RWPE1 (cell line): ENCODE measurements around the gene TMPRSS6.

Experiments used
- CTCF ChIA-PET: fragments of 350-600 bp; sonication (Branson Sonifier 250); formaldehyde crosslinking; extraction: SDS; loops from one replicate; lab custom pipeline; 2021; lab: Yijun Ruan, JAX
- POLR2A ChIA-PET: fragments of 400-600 bp; formaldehyde crosslinking; extraction: SDS; loops from one replicate; lab custom pipeline; 2020; ENCODE audit warnings: antibody characterized with exemption; ENCODE audit not compliant: low non-redundant PET; lab: Yijun Ruan, JAX
- DNase-seq: peaks from one replicate; pipeline ENCODE4 v3.0.0; 2012; ENCODE audit warnings: low spot score
- H3K27ac ChIP-seq: fragments of 450-650 bp; 2 replicates; pipeline ENCODE4 v1.5.1; 2017
- TF ChIP-seq, protein P1 (sequence below): fragments of 450-650 bp; conservative IDR thresholded peaks from 2 replicates; pipeline ENCODE4 v1.5.1; 2017; ENCODE audit warnings: low read depth, mild to moderate bottlenecking

Gene TMPRSS6

GRCh38 chr22:37127350-37127878 lies 17.9 kb upstream of the TMPRSS6 start:
- DNase-seq = no peak
- no peak overlapping the region for H3K27ac ChIP-seq
- CTCF ChIA-PET = no interaction called here
- POLR2A ChIA-PET = no interaction called here
- TF ChIP-seq, protein P1, sequence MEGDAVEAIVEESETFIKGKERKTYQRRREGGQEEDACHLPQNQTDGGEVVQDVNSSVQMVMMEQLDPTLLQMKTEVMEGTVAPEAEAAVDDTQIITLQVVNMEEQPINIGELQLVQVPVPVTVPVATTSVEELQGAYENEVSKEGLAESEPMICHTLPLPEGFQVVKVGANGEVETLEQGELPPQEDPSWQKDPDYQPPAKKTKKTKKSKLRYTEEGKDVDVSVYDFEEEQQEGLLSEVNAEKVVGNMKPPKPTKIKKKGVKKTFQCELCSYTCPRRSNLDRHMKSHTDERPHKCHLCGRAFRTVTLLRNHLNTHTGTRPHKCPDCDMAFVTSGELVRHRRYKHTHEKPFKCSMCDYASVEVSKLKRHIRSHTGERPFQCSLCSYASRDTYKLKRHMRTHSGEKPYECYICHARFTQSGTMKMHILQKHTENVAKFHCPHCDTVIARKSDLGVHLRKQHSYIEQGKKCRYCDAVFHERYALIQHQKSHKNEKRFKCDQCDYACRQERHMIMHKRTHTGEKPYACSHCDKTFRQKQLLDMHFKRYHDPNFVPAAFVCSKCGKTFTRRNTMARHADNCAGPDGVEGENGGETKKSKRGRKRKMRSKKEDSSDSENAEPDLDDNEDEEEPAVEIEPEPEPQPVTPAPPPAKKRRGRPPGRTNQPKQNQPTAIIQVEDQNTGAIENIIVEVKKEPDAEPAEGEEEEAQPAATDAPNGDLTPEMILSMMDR = no peak

- DNase-seq = no peak
- ChIA-PET POLR2A (no interaction called here), CTCF (interaction anchor here (0.5 to 0.7 kb wide), 2 partner anchors 49 to 60 kb away, joined by 3 read pairs; no protein-coding TSS in a partner anchor)
- TF ChIP-seq, protein P1 = no peak
- no peak overlapping the region for H3K27ac ChIP-seq
Observed at GRCh38 chr22:37126882-37127281, 17.4 kb upstream of the TMPRSS6 start.

- CTCF ChIA-PET = interaction anchor here (0.5 to 0.7 kb wide), 3 partner anchors 37 to 59 kb away, joined by 3 to 6 read pairs (median 3); no protein-coding TSS in a partner anchor
- TF ChIP-seq, protein P1 = no peak
- POLR2A ChIA-PET = no interaction called here
- no peak for DNase-seq
- H3K27ac ChIP-seq = no peak overlapping the region
Observed at GRCh38 chr22:37126383-37126782, 16.9 kb upstream of the TMPRSS6 start.

- DNase-seq = no peak
- TF ChIP-seq, protein P1 = no peak
- no peak overlapping the region for H3K27ac ChIP-seq
- CTCF ChIA-PET = interaction anchor here (1.1 kb wide), 1 partner anchor 7 kb away, joined by 3 read pairs; no protein-coding TSS in a partner anchor
- POLR2A ChIA-PET = no interaction called here
Observed at GRCh38 chr22:37123649-37124048, 14.1 kb upstream of the TMPRSS6 start.

DNA sequence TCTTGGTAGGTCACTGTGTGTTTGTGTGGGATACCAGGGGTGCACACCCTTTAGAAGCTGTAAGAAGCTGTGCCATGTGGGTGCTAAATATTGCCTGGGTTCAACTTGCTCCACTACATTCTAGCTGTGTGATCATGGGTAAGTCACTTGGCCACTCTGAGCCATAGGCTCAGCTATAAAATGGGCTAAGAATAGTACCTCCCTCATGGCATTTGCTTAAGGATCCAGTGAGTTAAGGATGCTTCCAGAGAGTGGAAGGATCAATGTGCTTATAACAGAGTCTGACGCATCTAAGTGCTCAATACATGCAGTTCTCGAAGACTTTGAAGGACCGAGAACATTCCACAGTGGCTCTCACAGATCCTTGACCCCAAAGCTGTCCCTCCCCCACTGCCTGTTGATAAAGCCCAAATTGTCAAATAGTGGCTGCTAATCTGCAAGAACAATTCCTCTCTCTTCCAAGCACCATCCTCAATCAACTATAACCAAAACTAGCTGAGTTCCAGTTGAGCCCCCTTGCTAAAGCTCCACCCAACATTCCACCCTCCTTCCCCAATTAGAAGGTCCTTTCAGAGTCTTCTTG lies 13.2 kb upstream of the TMPRSS6 start:
- TF ChIP-seq, protein P1 = no peak
- ChIA-PET POLR2A (no interaction called here), CTCF (interaction anchor here (1.1 kb wide), 1 partner anchor 8 kb away, joined by 3 read pairs; no protein-coding TSS in a partner anchor)
- no peak overlapping the region for H3K27ac ChIP-seq
- no peak for DNase-seq

DNA sequence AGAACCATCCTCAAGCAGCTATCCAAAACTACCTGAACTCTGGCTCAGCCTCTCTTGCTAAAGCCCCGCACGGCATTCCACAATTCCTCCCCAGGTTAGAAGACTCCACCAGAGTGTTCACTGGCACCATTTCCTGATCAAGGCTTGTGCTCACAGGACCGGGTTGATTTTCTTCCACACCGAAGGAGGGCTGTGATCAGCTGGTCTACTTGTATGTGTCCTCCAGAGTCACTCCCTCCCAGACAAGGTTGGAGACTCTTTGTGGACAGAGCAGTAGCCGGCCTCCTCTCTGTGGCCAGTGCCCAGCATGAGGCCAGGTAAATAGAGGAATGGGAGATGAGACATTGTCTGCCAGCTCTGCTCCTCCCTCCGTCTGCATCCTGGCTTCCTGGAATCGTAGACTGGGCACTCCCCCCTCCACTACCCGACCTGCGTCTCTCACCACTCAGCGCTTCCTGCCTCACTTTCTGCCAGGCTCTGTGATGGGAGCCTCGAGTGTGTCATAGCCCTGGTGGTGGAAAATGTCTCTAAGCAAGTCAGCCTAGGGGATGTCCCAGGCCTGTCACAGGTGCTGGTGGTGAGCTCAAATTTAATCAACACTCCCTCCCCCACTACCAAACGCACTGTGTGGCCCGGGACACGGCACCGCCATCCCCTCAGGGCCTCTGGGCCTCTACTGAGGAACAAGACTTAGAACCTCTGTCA lies 12.5 kb upstream of the TMPRSS6 start:
- ChIA-PET POLR2A (no interaction called here), CTCF (interaction anchor here (0.7 kb wide), 1 partner anchor 45 kb away, joined by 3 read pairs; no protein-coding TSS in a partner anchor)
- peak; percentile 25 for DNase-seq
- TF ChIP-seq, protein P1 = no peak
- no peak overlapping the region for H3K27ac ChIP-seq
